Mesenchymal stem cell (in vitro differentiated cells and primary cell): ENCODE data around the gene WFDC10A.
"Not testable (repeated sequence)": the region's sequence is repeated elsewhere in the genome, so short reads cannot be mapped to it uniquely, and the experiment has no call there.

Experiments used
- DNase-seq: peaks from one replicate; pipeline ENCODE4 v3.0.0-alpha.2; 2013
- H2AFZ ChIP-seq: one replicate; pipeline ENCODE4 v1.6.1; 2013; ENCODE audit warnings: low read depth, mild to moderate bottlenecking, control low read depth, inconsistent platforms, low read length, moderate library complexity
- H2AK5ac ChIP-seq: 2 replicates; pipeline ENCODE4 v1.6.1; 2013; ENCODE audit warnings: low read length, moderate library complexity, mild to moderate bottlenecking, inconsistent platforms; ENCODE audit not compliant: severe bottlenecking
- H2BK120ac ChIP-seq: one replicate; pipeline ENCODE4 v1.6.1; 2013; ENCODE audit warnings: low read depth, mild to moderate bottlenecking, inconsistent platforms, low read length, moderate library complexity
- H2BK12ac ChIP-seq, 2 experiments: one replicate each; pipeline ENCODE4 v1.6.1; 2013; ENCODE audit warnings: inconsistent platforms in 2 of 2, low read length in 2 of 2, mild to moderate bottlenecking in 2 of 2, moderate library complexity in 2 of 2, control low read depth in 1 of 2
- H2BK15ac ChIP-seq: one replicate; pipeline ENCODE4 v1.6.1; 2013; ENCODE audit warnings: mild to moderate bottlenecking, low read depth, inconsistent platforms; ENCODE audit not compliant: poor library complexity, severe bottlenecking
- H2BK5ac ChIP-seq: 2 replicates; pipeline ENCODE4 v1.6.1; 2013; ENCODE audit warnings: low read depth, mild to moderate bottlenecking, low read length, control low read depth, inconsistent platforms; ENCODE audit not compliant: poor library complexity, severe bottlenecking
- H3K14ac ChIP-seq, 2 experiments: one replicate each; pipeline ENCODE4 v1.6.1; 2013; ENCODE audit warnings: inconsistent platforms in 2 of 2, low read length in 2 of 2, control low read depth in 1 of 2, mild to moderate bottlenecking in 1 of 2, moderate library complexity in 1 of 2
- H3K18ac ChIP-seq, 2 experiments: one replicate each; pipeline ENCODE4 v1.6.1; 2013; ENCODE audit warnings: inconsistent platforms in 2 of 2, low read length in 2 of 2, control low read depth in 1 of 2, low read depth in 1 of 2, mild to moderate bottlenecking in 1 of 2
- H3K23ac ChIP-seq, 2 experiments: one replicate each; pipeline ENCODE4 v1.6.1; 2013; ENCODE audit warnings: inconsistent platforms in 2 of 2, low read length in 2 of 2, mild to moderate bottlenecking in 2 of 2, moderate library complexity in 2 of 2, control low read depth in 1 of 2
- H3K27ac ChIP-seq: 2 replicates; pipeline ENCODE4 v1.5.1; 2013; ENCODE audit warnings: mild to moderate bottlenecking, moderate library complexity, low read length, control low read depth, inconsistent platforms; ENCODE audit not compliant: poor library complexity, severe bottlenecking
- H3K27me3 ChIP-seq, 2 experiments: 2 replicates each; pipeline versions ENCODE4 v1.6.1 to v1.7.0; 2013; ENCODE audit warnings: low read length in 2 of 2, mild to moderate bottlenecking in 2 of 2, moderate library complexity in 2 of 2, control low read depth in 1 of 2, inconsistent platforms in 1 of 2; ENCODE audit not compliant: control insufficient read depth in 1 of 2, insufficient read depth in 1 of 2
- H3K36me3 ChIP-seq, 2 experiments: 2 replicates each; pipeline versions ENCODE4 v1.6.1 to v1.7.0; 2013; ENCODE audit warnings: low read length in 2 of 2, control low read depth in 1 of 2, inconsistent platforms in 1 of 2, low read depth in 1 of 2, mild to moderate bottlenecking in 1 of 2; ENCODE audit not compliant: insufficient read depth in 2 of 2, control insufficient read depth in 1 of 2
- H3K4ac ChIP-seq, 2 experiments: one replicate each; pipeline ENCODE4 v1.6.1; 2013; ENCODE audit warnings: inconsistent platforms in 2 of 2, low read length in 2 of 2, mild to moderate bottlenecking in 2 of 2, moderate library complexity in 2 of 2, control low read depth in 1 of 2, low read depth in 1 of 2
- H3K4me1 ChIP-seq: 2 replicates; pipeline ENCODE4 v1.6.1; 2013; ENCODE audit warnings: low read depth, low read length, control low read depth; ENCODE audit not compliant: control insufficient read depth, insufficient read depth
- H3K4me2 ChIP-seq: 2 replicates; pipeline ENCODE4 v1.6.1; 2013; ENCODE audit warnings: low read length, mild to moderate bottlenecking, inconsistent platforms; ENCODE audit not compliant: poor library complexity, severe bottlenecking
- H3K4me3 ChIP-seq, 2 experiments: 2 replicates each; pipeline versions ENCODE4 v1.5.1 to v1.7.0; 2013; ENCODE audit warnings: low read length in 2 of 2, mild to moderate bottlenecking in 2 of 2, control low read depth in 1 of 2, low read depth in 1 of 2; ENCODE audit not compliant: insufficient read depth in 1 of 2
- H3K79me1 ChIP-seq: replicated peaks from 2 replicates; pipeline ENCODE4 v1.6.1; 2013; ENCODE audit warnings: mild to moderate bottlenecking, control low read depth, low read length, inconsistent platforms; ENCODE audit not compliant: poor library complexity, severe bottlenecking
- H3K9ac ChIP-seq: 2 replicates; pipeline ENCODE4 v1.7.0; 2013; ENCODE audit warnings: mild to moderate bottlenecking, low read length, moderate library complexity
- H3K9me3 ChIP-seq: 2 replicates; pipeline ENCODE4 v1.7.0; 2013; ENCODE audit warnings: mild to moderate bottlenecking, low read length; ENCODE audit not compliant: control insufficient read depth
- H4K8ac ChIP-seq: one replicate; pipeline ENCODE4 v1.6.1; 2013; ENCODE audit warnings: inconsistent platforms, mild to moderate bottlenecking, low read length, moderate library complexity
- H4K91ac ChIP-seq: one replicate; pipeline ENCODE4 v1.6.1; 2013; ENCODE audit warnings: mild to moderate bottlenecking, low read length, inconsistent platforms
- WGBS: methylation state at CpG from one replicate; pipeline ENCODE4 v1.1.7; 2013; ENCODE audit warnings: mixed read lengths; 5-methylcytosine and 5-hydroxymethylcytosine counted together

Gene WFDC10A

GRCh38 chr20:45585986-45586385 is 43.6 kb upstream of the WFDC10A start:
- DNase-seq, result not testable (repeated sequence)

DNA sequence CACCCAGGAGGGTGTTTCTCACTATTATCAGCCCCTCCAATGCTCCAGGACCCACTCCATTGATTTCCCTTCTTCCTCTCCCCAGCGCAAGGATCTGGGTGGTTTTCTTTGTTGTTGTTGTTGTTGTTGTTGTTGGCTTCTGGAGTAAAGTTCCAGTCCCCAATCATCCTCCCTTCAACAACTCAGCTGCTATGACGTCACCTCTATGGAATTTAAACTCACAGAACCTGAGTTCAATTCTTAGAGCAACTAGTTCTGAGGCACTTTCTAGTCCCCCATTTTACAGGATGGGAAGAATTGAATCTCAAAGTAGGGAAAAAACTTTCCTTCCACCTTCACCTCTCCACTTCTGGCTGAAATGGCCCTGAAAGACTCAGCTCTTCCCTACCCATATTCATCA is 40.7 kb upstream of the WFDC10A start:
- Histone ChIP-seq H2AK5ac (no peak overlapping the region), H3K14ac (no peak overlapping the region), H3K27ac (no peak overlapping the region), H2BK15ac (no peak overlapping the region), H2BK5ac (no peak overlapping the region), H3K9me3 (peaks cover 2% of the 10 kb centered on the region), H4K91ac (no peak overlapping the region), H4K8ac (no peak overlapping the region), H3K9ac (no peak overlapping the region), H3K4me1 (no peaks in the 10 kb centered on the region), H3K4me3 (no peak overlapping the region), H3K79me1 (no peaks in the 10 kb centered on the region), H3K18ac (no peak overlapping the region), H3K4ac (no peak overlapping the region), H3K4me2 (no peak overlapping the region), H2AFZ (no peak overlapping the region), H3K23ac (no peak overlapping the region), H2BK12ac (no peak overlapping the region), H3K27me3 (no peaks in the 10 kb centered on the region), H2BK120ac (no peak overlapping the region), H3K36me3 (no peaks in the 10 kb centered on the region)
- 100% methylated on average over 1 of the region's 2 CpGs for WGBS
- no peak for DNase-seq

More at GRCh38 chr20:45585986-45586385, 43.6 kb upstream of the WFDC10A start:
- not testable (repeated sequence) for H3K27ac ChIP-seq, H3K23ac ChIP-seq, H2BK5ac ChIP-seq, H3K4ac ChIP-seq, H4K91ac ChIP-seq, H3K4me1 ChIP-seq, H3K27me3 ChIP-seq, H2BK12ac ChIP-seq, H2AFZ ChIP-seq, H3K9ac ChIP-seq, H3K18ac ChIP-seq, H2BK15ac ChIP-seq, H3K9me3 ChIP-seq, H3K36me3 ChIP-seq, H4K8ac ChIP-seq, H3K79me1 ChIP-seq, H3K4me3 ChIP-seq, H3K14ac ChIP-seq, H3K4me2 ChIP-seq, H2AK5ac ChIP-seq, H2BK120ac ChIP-seq
- WGBS, result 74% methylated on average over 5 of the region's 5 CpGs

DNA sequence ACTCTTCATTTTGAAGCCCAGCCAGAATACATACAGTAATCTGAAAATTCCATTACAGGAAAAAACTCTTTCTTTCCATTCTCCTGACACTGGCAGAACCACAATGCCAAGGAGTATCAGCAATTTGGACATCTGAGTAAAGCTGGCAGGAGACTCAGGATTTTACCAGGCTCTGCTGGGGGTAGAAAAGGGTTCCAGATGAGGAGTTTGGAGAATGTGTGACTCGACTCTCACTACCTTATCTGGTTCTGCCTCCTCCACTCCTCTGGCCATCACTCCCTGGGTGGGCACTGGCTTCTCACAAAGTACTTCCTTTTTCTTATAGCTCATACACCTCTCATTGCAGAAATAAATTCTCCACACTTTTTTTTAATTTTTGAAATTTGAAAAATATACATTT is 39.8 kb upstream of the WFDC10A start:
- H4K8ac ChIP-seq, result no peak overlapping the region
- H3K18ac ChIP-seq, result no peak overlapping the region
- H3K4ac ChIP-seq, result no peak overlapping the region
- H2AK5ac ChIP-seq, result no peak overlapping the region
- no peak overlapping the region for H3K14ac ChIP-seq
- no peak overlapping the region for H2AFZ ChIP-seq
- H3K4me3 ChIP-seq, result no peak overlapping the region
- H3K36me3 ChIP-seq, result no peaks in the 10 kb centered on the region
- no peak overlapping the region for H3K4me2 ChIP-seq
- no peak overlapping the region for H3K27ac ChIP-seq
- no peaks in the 10 kb centered on the region for H3K27me3 ChIP-seq
- no peak overlapping the region for H2BK15ac ChIP-seq
- H2BK120ac ChIP-seq, result no peak overlapping the region
- H3K9me3 ChIP-seq, result peaks cover 2% of the 10 kb centered on the region
- no peak overlapping the region for H3K23ac ChIP-seq
- no peaks in the 10 kb centered on the region for H3K4me1 ChIP-seq
- no peak for DNase-seq
- no peaks in the 10 kb centered on the region for H3K79me1 ChIP-seq
- no peak overlapping the region for H4K91ac ChIP-seq
- no peak overlapping the region for H2BK12ac ChIP-seq
- no CpG with 5 or more reads among the region's 1 CpG for WGBS
- no peak overlapping the region for H2BK5ac ChIP-seq
- H3K9ac ChIP-seq, result no peak overlapping the region

DNA sequence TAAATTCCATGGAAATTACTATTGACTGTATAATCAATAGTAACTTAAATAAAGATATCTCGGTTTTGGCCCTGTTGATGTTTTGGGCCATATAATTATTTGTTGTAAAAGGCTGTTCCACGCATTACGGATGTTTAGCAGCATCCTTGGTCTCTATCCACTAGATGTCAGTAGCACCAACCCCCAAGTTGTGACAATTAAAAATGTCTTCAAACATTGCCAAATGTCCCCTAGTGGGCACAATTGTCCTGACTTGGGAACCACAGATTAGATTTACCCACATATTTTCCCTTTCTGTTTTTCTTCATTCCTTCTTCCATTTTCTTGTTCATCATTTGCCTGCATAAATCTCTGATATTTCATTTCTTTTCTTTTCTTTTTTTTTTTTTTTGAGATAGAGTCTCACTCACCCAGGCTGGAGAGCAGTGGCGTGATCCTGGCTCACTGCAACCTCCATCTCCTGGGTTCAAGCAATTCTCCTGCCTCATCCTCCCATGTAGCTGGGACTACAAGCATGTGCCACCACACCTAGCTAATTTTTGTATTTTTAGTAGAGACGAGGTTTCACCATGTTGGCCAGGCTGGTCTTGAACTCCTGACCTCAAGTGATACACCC is 36.9 kb upstream of the WFDC10A start:
- H2AK5ac ChIP-seq, result no peak overlapping the region
- H4K8ac ChIP-seq, result no peak overlapping the region
- no peak overlapping the region for H3K9ac ChIP-seq
- H2AFZ ChIP-seq, result no peak overlapping the region
- peaks cover 2% of the 10 kb centered on the region for H3K9me3 ChIP-seq
- peaks cover 0 to 3% of the 10 kb centered on the region in 2 experiments for H3K27me3 ChIP-seq
- H3K14ac ChIP-seq, result no peak overlapping the region
- H3K27ac ChIP-seq, result no peak overlapping the region
- H3K4me1 ChIP-seq, result no peaks in the 10 kb centered on the region
- H3K36me3 ChIP-seq, result no peaks in the 10 kb centered on the region
- no peak overlapping the region for H2BK12ac ChIP-seq
- no peak overlapping the region for H2BK120ac ChIP-seq
- no peak overlapping the region for H3K18ac ChIP-seq
- 71% methylated on average over 5 of the region's 5 CpGs for WGBS
- H3K79me1 ChIP-seq, result no peaks in the 10 kb centered on the region
- H3K4me3 ChIP-seq, result no peak overlapping the region
- no peak overlapping the region for H3K4ac ChIP-seq
- no peak overlapping the region for H2BK5ac ChIP-seq
- H2BK15ac ChIP-seq, result no peak overlapping the region
- H4K91ac ChIP-seq, result no peak overlapping the region
- H3K4me2 ChIP-seq, result no peak overlapping the region
- DNase-seq, result peak; percentile 37
- no peak overlapping the region for H3K23ac ChIP-seq
